DMS 273 (cell line): ENCODE data around the gene FKBP3.
"Not testable (repeated sequence)": the region's sequence is repeated elsewhere in the genome, so short reads cannot be mapped to it uniquely, and the experiment has no call there.

Experiments used
- DNase-seq: peaks from one replicate; lab custom pipeline; 2025; ENCODE audit not compliant: unreplicated experiment; lab: John Stamatoyannopoulos, UW

FKBP3 gene

DNA sequence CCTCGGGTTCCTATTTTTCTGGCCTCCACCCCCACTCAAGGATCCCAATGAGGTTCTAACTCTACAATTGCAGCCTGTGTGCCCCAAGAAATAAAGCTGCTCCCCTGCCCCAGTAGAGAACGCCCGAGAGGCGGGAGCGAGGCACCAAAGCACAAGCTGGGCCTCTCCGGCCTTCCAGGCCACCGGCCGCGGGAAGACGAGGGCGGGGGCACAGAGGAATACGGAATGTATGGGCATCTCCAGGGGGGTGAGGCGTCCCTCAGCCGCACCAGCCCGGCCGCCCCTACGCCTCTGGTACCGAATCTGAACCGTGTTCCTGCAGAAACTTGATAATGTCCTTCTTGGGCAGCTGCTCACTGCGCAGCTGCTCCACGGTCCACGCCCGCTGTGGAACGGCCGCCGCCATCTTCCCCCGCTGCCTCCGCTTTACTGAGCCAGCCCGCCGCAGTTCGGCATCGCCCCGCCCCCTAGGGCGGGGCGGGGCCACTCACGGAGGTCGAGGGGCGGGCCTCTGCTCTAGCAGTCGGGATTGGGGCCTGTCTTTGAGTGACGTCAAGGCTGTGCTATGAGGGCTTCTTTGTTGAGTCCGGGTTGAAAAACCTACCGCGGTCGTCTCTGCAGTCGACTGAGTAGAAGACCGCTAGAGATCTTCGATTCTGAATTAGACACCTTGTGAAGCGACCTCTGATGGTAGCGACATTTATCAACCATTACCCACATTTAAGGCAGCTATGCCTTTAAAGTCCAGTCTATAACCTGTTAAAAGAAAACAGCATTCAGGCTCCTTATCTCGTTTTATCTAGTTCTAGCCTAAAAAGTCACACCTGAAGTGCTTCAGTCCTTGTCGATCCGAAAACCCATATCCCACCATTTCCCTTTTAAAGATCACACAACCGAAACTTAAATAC lies at the start of gene FKBP3:
FKBP3 (minus strand) TSS at position 431 of the 908 bp plus-strand sequence; CDS start at position 406, 25 bp downstream.
- DNase-seq, result peak; percentile 99

DNA sequence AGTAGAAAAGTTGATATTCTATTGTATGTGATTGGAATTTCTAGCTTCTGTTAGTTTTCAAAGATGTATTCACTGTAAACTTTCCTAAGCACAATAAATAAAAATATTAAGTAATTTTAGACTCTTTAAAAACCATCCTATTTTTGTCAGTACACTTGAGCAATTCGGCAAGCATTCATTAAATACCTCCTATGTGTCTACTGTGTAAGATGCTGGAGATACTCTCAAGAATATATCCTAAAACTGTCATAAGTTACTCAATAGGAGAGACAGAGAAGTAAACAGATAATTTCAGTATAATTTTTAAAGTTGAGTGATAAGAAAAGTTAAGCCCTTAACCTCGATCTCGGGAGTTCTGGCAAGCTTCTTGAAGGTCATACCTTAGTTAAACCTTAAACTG lies 47.5 kb upstream of the FKBP3 start:
- DNase-seq, result no peak

DNA sequence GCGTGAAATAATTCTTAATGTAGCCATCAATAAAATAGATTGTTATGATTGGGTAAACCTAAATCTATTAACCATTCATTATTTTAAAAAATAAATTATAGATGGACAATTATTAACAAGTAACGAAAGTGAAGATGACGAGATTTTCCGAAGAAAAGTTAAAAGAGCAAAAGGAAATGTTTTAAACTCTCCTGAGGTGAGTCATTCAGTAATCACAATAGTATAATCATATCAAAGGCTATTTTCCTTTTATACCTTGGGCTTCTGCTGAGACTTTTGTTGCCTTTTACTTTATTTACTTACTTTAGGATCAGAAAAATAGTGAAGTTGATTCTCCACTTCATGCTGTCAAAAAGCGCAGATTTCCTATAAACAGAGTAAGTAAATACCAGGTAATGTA lies 47.0 kb upstream of the FKBP3 start:
- DNase-seq, result no peak

DNA sequence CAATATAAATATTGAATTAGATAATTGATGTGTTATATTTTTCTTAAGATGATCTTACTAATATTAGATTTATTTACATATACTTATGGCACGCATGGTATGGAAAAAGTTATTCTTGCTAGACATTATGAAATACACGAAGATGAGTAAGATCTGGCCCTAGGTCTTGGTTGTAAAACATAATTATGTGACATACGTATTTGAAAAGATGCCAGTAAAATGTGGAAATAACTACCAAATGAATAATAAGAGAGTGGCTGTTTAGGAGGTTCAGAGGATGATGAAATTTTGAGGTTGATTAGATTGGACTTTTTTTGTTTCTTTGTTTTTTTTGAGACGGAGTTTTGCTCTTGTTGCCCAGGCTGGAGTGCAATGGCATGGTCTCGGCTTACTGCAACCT lies 42.8 kb upstream of the FKBP3 start:
- no peak for DNase-seq

DNA sequence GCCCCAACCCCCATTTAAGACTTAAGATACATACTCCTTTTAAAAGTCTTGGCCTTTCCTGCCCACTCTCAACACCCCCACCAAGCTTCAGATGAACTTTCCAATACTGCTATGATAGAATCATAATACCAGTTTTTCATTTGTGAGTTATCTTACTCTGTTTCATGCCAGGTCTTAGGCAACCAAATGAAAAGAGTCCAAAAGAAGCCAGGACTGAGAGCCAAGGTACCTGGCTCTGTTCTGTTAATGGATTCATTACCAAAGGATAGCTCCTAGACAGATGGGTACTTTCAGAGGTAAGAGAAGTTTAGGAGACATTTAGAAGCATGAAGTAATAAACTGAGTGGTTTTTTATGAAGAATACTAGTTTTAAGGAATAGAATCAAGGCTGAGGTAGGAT lies 35.6 kb upstream of the FKBP3 start:
- no peak for DNase-seq

DNA sequence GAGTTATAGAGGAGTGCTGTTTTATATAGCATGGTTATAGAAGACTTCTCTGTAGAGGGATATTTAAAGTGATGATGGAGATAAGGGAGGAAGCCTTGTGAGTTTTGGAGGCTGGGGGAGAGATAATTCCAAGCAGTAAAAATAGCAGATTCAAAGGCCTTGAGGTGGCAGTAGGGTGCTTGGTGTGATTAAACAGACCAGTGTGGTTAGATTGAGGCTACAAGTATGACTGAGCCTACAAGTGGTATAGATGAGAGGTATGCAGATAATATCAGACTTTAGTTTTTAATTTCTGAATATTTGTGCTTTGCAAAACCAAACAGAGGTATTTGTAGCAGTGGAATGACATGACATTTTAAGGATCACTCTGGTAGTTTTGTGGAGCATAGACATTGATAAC lies 21.8 kb upstream of the FKBP3 start:
- no peak for DNase-seq

DNA sequence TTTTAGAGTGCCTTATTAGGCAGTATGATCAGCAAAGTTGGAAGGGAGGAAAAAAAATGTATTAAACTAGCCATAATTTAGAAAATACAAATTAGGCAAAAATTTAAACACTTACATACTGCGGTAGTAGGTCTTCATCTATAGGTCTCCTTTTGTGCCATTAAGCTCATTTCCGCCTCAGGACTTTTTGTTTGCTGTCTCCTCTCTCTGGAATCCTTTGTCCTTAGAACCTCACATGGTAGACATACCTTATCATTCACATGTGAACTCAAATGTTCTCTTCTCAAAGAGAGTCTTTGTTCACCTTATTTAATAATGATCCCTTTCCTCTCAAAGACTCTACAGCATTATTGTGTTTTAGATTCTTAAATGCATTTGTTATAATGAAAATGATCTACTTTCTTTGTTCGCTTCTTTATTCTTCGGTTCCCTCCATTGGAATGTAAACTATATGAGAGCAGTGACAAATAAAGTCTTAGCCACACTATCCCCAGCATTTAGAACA lies 16.2 kb upstream of the FKBP3 start:
- no peak for DNase-seq

DNA sequence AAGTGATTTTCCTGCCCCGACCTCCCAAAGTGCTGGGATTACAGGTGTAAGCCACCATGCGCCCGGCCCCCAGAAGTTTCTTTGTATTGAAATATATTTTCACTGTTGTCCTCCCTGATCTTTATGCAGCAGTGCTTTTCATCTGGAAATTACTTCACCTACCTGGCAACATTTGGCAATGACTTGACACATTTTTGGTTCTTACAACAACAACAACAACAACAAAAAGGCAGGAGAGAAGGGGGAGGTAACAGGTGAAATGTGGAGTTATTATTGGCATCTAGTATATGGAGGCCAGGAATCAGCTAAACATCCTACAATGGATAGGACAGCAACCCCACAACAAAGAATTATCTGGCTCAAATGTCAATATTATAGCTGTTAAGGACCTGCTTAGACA lies 15.3 kb upstream of the FKBP3 start:
- no peak for DNase-seq

DNA sequence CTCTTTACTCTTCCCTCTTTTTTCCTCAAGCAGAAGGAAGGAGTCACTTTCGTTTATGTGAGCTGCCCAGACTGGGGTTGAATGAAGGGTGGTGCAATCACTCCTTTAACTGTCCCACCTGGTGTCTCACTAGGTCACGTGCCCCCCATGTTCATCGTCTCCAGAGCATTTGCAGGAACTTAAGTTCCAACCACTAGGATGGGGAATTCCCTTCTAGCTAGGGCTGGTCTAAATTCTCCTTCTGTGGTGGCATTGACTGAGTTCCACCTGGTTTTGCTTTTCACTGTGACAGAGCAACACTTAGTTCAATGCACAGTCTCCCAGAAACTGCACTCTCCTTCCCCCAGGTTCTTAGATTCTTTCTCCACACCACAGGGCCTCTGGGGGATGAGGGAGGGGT lies 10.9 kb upstream of the FKBP3 start:
- no peak for DNase-seq

DNA sequence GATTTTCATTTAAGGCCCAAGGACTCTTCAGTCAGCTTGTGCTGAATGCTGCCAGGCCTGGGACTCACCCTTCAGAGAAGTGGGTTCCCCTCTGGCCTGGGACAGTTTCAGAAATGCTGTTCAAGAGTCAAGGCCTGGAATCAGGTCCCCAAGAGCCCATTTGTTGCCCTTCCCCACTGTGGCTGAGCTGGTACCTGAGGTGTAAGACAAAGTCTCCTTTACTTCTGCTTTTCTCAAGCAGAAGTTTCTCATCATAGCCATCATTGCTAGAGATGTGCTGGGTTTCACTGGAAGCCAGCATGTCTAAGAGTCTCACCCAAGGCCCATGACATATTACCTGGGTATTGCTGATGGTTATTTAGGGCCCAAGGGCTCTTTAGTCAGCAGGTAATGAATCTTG lies 10.4 kb upstream of the FKBP3 start:
- DNase-seq, result no peak

DNA sequence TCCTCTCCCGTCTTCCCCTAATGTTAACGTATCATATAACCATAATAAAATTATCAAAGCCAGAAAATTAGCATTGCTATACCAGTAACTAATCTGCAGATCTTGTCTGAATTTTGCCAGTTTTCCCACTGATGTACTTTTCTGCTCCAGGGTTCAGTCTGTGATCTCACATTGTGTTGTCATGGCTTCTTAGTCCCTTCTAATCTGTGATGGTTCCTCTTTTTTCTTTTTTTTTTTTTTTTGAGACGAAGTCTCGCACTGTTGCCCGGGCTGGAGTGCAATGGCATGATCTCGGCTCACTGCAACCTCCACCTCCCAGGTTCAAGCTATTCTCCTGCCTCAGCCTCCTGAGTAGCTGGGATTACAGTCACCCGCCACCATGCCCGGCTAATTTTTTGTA lies 7.8 kb upstream of the FKBP3 start:
- DNase-seq, result not testable (repeated sequence)

DNA sequence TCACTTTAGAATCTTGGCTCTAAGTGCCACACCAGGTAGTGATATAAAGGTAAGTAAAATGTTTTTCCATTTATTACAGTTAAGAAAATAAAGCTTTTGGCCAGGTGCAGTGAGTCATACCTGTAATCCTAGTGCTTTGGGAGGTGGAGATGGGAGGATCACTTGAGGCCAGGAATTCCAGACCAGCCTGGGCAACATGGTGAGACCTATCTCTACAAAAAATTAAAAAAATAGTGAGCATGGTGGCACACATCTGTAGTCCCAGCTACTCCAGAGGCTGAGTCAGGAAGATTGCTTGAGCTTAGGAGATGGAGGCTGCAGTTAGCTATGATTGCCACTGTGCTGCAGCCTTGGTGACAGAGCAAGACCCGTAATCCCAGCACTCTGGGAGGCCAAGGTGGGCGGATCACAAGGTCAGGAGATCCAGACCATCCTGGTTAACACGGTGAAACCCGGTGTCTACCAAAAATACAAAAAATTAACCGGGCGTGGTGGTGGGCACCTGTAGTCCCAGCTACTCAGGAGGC lies 6.4 kb upstream of the FKBP3 start:
- DNase-seq, result no peak

DNA sequence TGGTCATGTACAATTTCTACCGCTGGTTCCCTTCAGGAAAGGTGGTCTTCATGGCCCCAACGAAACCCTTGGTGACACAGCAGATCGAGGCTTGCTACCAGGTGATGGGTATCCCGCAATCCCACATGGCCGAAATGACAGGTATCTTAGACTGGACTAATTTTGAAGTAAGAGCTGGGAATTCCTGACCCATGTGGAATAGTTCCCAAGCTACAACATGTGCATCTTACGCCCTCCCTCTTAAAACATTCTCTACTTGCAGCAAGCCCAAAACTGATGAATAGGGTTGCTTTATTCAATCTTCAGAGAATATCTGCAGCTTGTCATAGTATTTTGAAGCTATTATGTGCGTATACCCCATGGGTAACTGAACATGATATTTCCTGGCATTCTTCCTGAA lies 2.1 kb upstream of the FKBP3 start:
- peak; percentile 50 for DNase-seq

DNA sequence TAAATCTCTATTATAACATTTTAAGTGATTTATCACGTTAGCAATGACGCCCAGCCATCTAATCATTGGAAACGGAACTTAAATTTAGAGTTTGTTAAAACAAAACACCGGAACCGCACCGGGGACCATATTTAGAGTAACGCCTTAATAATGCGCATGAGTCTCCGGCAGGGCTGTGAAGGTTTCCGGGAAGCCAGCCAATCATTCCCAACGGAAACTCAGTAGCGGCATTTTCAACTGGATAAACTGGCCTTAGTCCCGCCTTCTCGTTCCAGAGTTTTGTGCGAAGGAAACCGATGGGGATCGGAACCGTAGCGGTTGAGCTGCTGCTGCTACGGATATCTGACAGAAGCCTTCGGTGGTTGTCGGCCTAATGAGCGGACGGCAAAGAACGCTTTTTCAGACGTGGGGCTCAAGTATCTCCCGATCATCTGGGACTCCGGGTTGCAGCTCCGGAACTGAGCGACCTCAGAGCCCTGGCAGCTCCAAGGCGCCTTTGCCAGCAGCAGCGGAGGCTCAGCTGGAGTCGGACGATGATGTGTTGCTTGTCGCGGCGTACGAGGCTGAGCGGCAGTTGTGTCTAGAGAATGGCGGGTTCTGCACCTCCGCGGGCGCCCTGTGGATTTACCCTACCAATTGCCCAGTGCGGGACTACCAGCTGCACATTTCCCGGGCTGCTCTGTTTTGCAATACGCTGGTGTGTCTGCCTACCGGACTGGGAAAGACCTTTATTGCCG lies 1.5 kb upstream of the FKBP3 start, which contains the start of gene FANCM:
FANCM (plus strand) TSS at position 272 of the 737 bp plus-strand sequence; CDS start at position 374, 102 bp downstream.
- DNase-seq, result peak; percentile 99

DNA sequence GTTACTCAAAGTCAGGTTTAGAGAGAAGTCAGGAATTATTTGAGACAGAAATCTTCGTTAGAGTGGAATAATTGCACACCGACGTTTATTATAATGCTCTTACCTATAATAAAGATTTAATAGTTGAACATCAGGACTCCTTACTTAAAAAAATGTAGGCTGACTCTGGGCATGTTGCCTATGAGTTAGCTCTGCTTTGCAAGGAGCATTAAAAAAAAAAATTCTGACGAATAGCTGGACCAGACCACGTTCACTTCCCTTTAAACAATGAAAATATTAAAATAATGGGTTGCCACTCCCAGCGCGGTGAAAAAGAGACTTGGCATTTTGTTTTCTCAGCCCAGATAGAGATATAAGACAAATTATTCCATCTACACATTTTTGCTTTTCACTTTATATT lies 875 bp upstream of the FKBP3 start:
- peak; percentile 58 for DNase-seq

DNA sequence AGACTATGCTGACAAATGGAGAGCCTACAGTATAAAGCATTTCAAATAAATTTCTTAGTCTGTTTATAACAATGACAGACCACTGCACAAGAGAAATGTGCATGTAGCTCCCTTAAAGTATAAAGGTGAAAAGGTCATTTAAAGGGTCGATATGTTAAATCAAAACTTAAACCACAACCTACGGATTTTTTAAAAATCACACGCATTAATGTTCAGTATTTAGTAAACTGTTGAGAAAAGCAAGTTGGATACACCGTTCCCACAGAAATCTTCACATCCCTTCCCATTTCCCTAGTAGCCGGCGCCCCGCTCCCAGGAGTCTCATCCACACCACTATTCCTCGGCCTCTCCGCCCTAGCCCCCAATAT lies 614 bp downstream of the FKBP3 start:
- peak; percentile 29 for DNase-seq

DNA sequence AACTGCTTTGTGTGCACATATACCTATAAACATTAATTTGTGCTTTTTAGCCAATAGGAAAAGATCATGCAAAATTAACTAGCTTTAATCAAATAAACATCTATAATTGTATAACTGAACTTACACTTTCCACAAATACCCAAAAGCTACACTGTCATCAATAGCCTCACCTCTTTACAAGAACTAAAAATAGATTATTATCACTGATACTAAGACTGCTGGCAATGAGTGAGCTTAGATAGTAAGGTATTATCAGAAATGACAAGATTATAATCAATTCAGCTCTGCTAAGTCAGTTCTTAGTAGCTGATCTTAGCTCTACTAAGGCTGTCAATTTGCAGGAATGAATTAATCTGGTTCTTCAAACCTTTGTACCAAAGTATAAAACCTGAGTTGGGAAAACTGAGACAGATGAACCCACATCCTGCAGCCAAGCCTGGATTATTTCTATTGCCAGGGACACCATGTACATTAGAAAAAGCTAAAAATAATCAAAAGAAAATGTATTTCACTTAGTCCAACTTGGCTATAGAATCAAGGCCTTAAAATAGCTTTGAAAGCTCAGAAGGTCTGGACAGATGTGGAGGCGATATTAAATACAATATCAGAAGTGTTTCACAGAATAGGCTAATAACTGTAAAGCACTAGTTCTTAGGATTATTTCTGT lies 5.2 kb downstream of the FKBP3 start:
- DNase-seq, result no peak

DNA sequence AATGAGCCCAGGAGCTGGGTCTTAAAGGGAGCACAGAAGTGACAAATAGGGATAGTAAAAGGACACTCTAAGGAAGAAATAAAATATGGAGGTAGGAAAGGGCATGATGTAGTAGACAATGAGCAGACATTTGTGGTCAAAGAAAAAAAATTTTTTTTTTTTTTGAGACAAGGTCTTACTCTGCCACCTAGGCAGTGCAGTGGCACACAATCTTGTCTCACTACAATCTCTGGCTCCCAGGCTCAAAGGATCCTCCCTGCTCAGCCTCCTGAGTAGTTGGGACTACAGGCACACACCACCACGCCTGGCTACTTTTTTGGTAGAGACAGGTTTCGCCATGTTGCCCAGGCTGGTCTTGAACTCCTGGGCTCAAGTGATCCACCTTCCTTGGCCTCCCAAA lies 8.5 kb downstream of the FKBP3 start:
- DNase-seq, result no peak

DNA sequence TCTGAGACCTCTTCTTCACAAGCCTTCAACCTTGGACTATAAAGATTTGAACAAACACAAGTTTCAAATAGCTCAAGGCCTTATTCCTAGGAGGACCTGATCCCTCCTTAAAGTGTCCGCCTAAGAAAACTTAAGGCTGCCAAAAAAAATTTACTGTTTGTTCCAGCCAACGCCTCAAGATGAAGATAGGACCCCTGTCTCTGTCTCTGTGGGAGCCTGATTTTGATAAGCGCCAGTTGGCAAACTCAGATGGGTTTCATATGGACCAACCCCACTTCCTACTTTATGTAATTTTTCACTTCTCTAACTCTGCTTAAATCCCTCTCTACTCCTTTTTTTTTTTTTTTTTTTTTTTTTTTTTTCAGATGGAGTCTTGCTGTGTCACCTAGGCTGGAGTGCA lies 11.0 kb downstream of the FKBP3 start:
- no peak for DNase-seq

DNA sequence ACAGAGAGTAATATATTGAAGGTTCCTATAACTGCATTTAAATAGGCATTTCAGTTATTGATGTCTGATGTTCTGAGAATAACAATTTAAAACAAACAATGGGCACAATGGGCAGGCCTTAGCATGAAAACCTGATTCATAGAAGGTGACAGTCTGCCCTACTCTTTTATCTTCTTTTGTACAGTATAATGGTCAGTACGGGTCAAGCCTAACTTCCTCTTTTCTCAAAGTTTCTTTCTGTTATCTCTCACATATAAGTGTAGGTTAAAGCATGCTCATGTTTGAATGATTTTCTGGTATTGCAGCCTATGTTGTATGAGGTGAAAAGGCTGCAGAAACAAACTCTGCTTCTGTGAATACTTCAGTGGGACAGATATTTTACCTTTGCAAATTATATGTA lies 14.2 kb downstream of the FKBP3 start:
- no peak for DNase-seq

DNA sequence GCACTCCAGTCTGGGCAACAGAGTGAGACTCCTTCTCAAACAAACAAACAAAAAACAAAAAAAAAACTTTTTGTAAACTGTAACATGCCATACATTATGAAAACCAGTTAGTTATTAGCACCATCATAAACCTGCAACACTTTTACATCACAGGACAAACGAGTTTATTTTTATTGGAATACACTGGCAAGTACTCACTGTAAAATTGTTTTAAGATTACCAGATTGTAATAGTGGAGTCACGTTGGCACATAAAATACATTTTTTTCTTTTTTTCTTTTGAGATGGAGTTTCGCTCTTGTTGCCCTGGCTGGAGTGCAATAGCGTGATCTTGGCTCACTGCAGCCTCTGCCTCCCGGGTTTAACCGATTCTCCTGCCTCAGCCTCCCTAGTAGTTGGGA lies 15.7 kb downstream of the FKBP3 start:
- no peak for DNase-seq
